H1 (cell line): Measurements from ENCODE around the gene AGBL4. TPM values are rescaled to one million over a fixed set of nuclear protein-coding genes. Genes with fewer than 3 reads are reported as not detected.

Experiments
- CHD2 ChIP-seq: IDR thresholded peaks from 2 replicates; pipeline ENCODE4 v1.6.1; 2012; ENCODE audit warnings: low read length, improper control_type of control experiment
- NRF1 ChIP-seq: IDR thresholded peaks from 2 replicates; pipeline ENCODE4 v1.6.1; 2011; ENCODE audit warnings: mild to moderate bottlenecking, low read depth, low read length, improper control_type of control experiment
- SP2 ChIP-seq: IDR thresholded peaks from 2 replicates; pipeline ENCODE4 v1.6.1; 2012; ENCODE audit warnings: mild to moderate bottlenecking, low read length, inconsistent platforms
- TAF1 ChIP-seq: IDR thresholded peaks from 2 replicates; pipeline ENCODE4 v1.6.1; 2011; ENCODE audit warnings: mild to moderate bottlenecking, low read depth, low read length
- polyA plus RNA-seq, 7 experiments: library from polyadenylated mRNA; depleted of rRNA in 3 of 7; stranded (reverse) in 5 of 7; unstranded in 2 of 7; fragments of >200 nt in 5 of 7; fragments of 200-250 nt in 2 of 7; gene quantifications; 1 replicate in 5 of 7; 2 replicates in 1 of 7; 4 replicates in 1 of 7; pipeline versions ENCODE4 v1.2.1 to v1.2.3, GENCODE V29; 2011 to 2013; ENCODE audit warnings: missing spikeins in 2 of 7, mixed read lengths in 2 of 7
- total RNA-seq: library from RNA; stranded (reverse); fragmentation: NEBNext Ultra II Directional; extraction: Animal tissue kit (Norgen Biotek cat#: 25700); gene quantifications from 2 replicates; pipeline ENCODE4 v1.2.1, GENCODE V29; 2021
- TF ChIP-seq, protein P1 (sequence below): IDR thresholded peaks from 2 replicates; pipeline ENCODE4 v1.6.1; 2011; ENCODE audit warnings: low read depth, mild to moderate bottlenecking, low read length; ENCODE audit not compliant: insufficient read depth

The AGBL4 gene
- total and polyA plus RNA-seq, 2 of the 8 experiments (the other 6 are each of a cell fraction or from before 2014, with no cell fraction given) = 0.41 to 0.45 TPM

DNA sequence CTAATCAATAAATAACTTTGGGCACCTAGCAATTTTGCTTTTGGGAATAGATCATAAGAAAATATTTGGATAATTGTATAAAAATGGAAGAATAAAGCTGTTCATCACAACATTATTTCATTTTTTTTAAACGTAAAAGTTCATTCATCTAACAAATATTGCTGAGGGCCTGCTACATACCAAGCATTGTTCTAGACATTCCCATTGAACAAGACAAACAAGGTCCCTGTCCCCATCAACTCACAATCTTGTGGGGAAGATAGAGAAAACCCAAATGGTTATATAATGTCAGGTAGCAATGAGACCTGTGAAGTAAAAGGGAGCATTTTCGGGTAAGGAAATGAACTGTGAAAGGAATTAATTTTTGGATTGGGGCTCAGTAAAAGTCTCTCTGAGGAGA, 1193.0 kb downstream of the AGBL4 start (continued):
- TF ChIP-seq, protein P1, sequence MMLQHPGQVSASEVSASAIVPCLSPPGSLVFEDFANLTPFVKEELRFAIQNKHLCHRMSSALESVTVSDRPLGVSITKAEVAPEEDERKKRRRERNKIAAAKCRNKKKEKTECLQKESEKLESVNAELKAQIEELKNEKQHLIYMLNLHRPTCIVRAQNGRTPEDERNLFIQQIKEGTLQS = no peak
- TF ChIP-seq SP2 (no peak), CHD2 (no peak), TAF1 (no peak), NRF1 (no peak)
